ENCODE data around the gene TMEM154. TPM values are rescaled to one million over a fixed set of nuclear protein-coding genes. Genes with fewer than 3 reads are reported as not detected.
A peak's percentile ranks its signal among the peaks of the same experiment; 100 is the strongest.

The TMEM154 gene
- total RNA-seq, 4 donors from 2014 or later, result 81.9 to 164 (median 132) TPM

- TF ChIP-seq, protein P1, sequence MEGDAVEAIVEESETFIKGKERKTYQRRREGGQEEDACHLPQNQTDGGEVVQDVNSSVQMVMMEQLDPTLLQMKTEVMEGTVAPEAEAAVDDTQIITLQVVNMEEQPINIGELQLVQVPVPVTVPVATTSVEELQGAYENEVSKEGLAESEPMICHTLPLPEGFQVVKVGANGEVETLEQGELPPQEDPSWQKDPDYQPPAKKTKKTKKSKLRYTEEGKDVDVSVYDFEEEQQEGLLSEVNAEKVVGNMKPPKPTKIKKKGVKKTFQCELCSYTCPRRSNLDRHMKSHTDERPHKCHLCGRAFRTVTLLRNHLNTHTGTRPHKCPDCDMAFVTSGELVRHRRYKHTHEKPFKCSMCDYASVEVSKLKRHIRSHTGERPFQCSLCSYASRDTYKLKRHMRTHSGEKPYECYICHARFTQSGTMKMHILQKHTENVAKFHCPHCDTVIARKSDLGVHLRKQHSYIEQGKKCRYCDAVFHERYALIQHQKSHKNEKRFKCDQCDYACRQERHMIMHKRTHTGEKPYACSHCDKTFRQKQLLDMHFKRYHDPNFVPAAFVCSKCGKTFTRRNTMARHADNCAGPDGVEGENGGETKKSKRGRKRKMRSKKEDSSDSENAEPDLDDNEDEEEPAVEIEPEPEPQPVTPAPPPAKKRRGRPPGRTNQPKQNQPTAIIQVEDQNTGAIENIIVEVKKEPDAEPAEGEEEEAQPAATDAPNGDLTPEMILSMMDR (IDR thresholded peaks at IDR 0.05), result no peak
- TF ChIP-seq POLR2A (IDR thresholded peaks at IDR 0.05) (no peak), POLR2AphosphoS5 (IDR thresholded peaks at IDR 0.05) (no peak), EP300 (IDR thresholded peaks at IDR 0.05) (no peak)
- no peaks in the 10 kb centered on the region for H3K36me3 ChIP-seq
- H3K27ac ChIP-seq, result peak overlapping the region; percentile 72
- 53% methylated on average over 2 of the region's 2 CpGs for WGBS
- no peak for DNase-seq (ENCODE audit: low spot score in 2 of 2)
- H3K9me3 ChIP-seq, result no peaks in the 10 kb centered on the region
- H3K4me3 ChIP-seq, result no peak overlapping the region
- no peaks in the 10 kb centered on the region for H3K27me3 ChIP-seq
- peaks cover 30% of the 10 kb centered on the region for H3K4me1 ChIP-seq
Measured at GRCh38 chr4:152605031-152605430, 74.8 kb downstream of the TMEM154 start.

DNA sequence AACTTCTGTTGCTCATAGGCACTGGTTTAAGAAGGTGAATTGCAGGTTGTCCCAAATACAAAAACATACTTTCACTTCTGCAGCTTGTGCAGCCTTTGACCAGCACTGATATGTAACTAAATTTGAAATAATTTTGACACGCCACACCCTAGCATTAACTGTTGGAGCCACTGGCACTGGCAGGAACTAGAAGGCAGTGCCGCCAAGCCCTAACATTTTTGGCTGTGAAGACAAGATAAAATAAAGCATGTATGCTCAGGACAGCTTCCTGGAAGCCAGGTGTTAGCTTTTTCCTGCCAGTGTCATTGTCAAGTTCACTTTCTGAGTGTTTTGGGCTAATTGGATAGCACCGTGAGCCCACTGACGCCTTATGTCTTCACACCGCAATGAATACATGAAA, 78.6 kb downstream of the TMEM154 start:
- DNase-seq (ENCODE audit: low spot score in 2 of 2), result no peak
- H3K9me3 ChIP-seq, result no peaks in the 10 kb centered on the region
- H3K36me3 ChIP-seq, result no peaks in the 10 kb centered on the region
- no peaks in the 10 kb centered on the region for H3K27me3 ChIP-seq
- no peak for TF ChIP-seq POLR2AphosphoS5 (IDR thresholded peaks at IDR 0.05)
- no peak for TF ChIP-seq EP300 (IDR thresholded peaks at IDR 0.05)
- no peak overlapping the region for H3K27ac ChIP-seq
- H3K4me1 ChIP-seq, result peaks cover 15% of the 10 kb centered on the region
- H3K4me3 ChIP-seq, result no peak overlapping the region
- 46% methylated on average over 5 of the region's 5 CpGs for WGBS

GRCh38 chr4:152599636-152600035, 80.2 kb downstream of the TMEM154 start:
- Histone ChIP-seq H3K9me3 (no peaks in the 10 kb centered on the region), H3K36me3 (no peaks in the 10 kb centered on the region), H3K27ac (no peak overlapping the region), H3K27me3 (no peaks in the 10 kb centered on the region), H3K4me3 (no peak overlapping the region), H3K4me1 (no peaks in the 10 kb centered on the region)
- 48% methylated on average over 1 of the region's 1 CpG for WGBS
- DNase-seq (ENCODE audit: low spot score in 2 of 2), result no peak
- no peak for TF ChIP-seq POLR2A (IDR thresholded peaks at IDR 0.05)
- TF ChIP-seq, protein P1 (IDR thresholded peaks at IDR 0.05), result no peak
- TF ChIP-seq POLR2AphosphoS5 (IDR thresholded peaks at IDR 0.05), result no peak
- no peak for TF ChIP-seq EP300 (IDR thresholded peaks at IDR 0.05)

GRCh38 chr4:152599095-152599494, 80.7 kb downstream of the TMEM154 start:
- Histone ChIP-seq H3K27ac (no peak overlapping the region), H3K9me3 (no peaks in the 10 kb centered on the region), H3K27me3 (no peaks in the 10 kb centered on the region), H3K4me3 (no peak overlapping the region), H3K36me3 (no peaks in the 10 kb centered on the region), H3K4me1 (no peaks in the 10 kb centered on the region)
- DNase-seq (ENCODE audit: low spot score in 2 of 2), result no peak
- WGBS, result 83% methylated on average over 6 of the region's 6 CpGs
- no peak for TF ChIP-seq EP300 (IDR thresholded peaks at IDR 0.05)
- no peak for TF ChIP-seq POLR2AphosphoS5 (IDR thresholded peaks at IDR 0.05)
- TF ChIP-seq, protein P1 (IDR thresholded peaks at IDR 0.05), result no peak
- TF ChIP-seq POLR2A (IDR thresholded peaks at IDR 0.05), result no peak

- WGBS, result 74% methylated on average over 2 of the region's 2 CpGs
- no peak overlapping the region for H3K27ac ChIP-seq
- no peaks in the 10 kb centered on the region for H3K9me3 ChIP-seq
- H3K4me1 ChIP-seq, result no peaks in the 10 kb centered on the region
- TF ChIP-seq EP300 (IDR thresholded peaks at IDR 0.05) (no peak), POLR2AphosphoS5 (IDR thresholded peaks at IDR 0.05) (no peak), POLR2A (IDR thresholded peaks at IDR 0.05) (no peak)
- TF ChIP-seq, protein P1 (IDR thresholded peaks at IDR 0.05), result no peak
- no peaks in the 10 kb centered on the region for H3K27me3 ChIP-seq
- no peak for DNase-seq (ENCODE audit: low spot score in 2 of 2)
- H3K36me3 ChIP-seq, result no peaks in the 10 kb centered on the region
- no peak overlapping the region for H3K4me3 ChIP-seq
Measured at GRCh38 chr4:152598454-152598853, 81.3 kb downstream of the TMEM154 start.
